Ishikawa (cell line): ENCODE measurements around the gene TFE3.

ENCODE experiments used
- CEBPB ChIP-seq: IDR thresholded peaks from 2 replicates; pipeline ENCODE4 v1.6.1; 2012
- CREB1 ChIP-seq: IDR thresholded peaks from 2 replicates; pipeline ENCODE4 v1.6.1; 2012; ENCODE audit warnings: low read depth
- EGR1 ChIP-seq: IDR thresholded peaks from 2 replicates; pipeline ENCODE4 v1.6.1; 2012
- EP300 ChIP-seq: IDR thresholded peaks from 2 replicates; pipeline ENCODE4 v1.6.1; 2012; ENCODE audit warnings: borderline replicate concordance
- FOXM1 ChIP-seq: IDR thresholded peaks from 2 replicates; pipeline ENCODE4 v1.6.1; 2012; ENCODE audit warnings: low read depth, borderline replicate concordance
- MAX ChIP-seq: IDR thresholded peaks from 2 replicates; pipeline ENCODE4 v1.6.1; 2012
- NFIC ChIP-seq: IDR thresholded peaks from 2 replicates; pipeline ENCODE4 v1.6.1; 2012
- RAD21 ChIP-seq: IDR thresholded peaks from 2 replicates; pipeline ENCODE4 v1.6.1; 2012; ENCODE audit warnings: low read depth
- REST ChIP-seq: IDR thresholded peaks from 2 replicates; pipeline ENCODE4 v1.6.1; 2012; ENCODE audit warnings: low read depth, mild to moderate bottlenecking
- TAF1 ChIP-seq: IDR thresholded peaks from 2 replicates; pipeline ENCODE4 v1.6.1; 2012; ENCODE audit warnings: low read depth, mild to moderate bottlenecking
- TCF12 ChIP-seq: IDR thresholded peaks from 2 replicates; pipeline ENCODE4 v1.6.1; 2012; ENCODE audit warnings: low read depth
- TEAD4 ChIP-seq: IDR thresholded peaks from 2 replicates; pipeline ENCODE4 v1.6.1; 2012
- YY1 ChIP-seq: IDR thresholded peaks from 2 replicates; pipeline ENCODE4 v1.6.1; 2012; ENCODE audit warnings: low read depth
- ZBTB7A ChIP-seq: IDR thresholded peaks from 2 replicates; pipeline ENCODE4 v1.6.1; 2012; ENCODE audit warnings: low read depth
- TF ChIP-seq, protein P1 (sequence below): IDR thresholded peaks from 2 replicates; pipeline ENCODE4 v1.6.1; 2012

The TFE3 gene

GRCh38 chrX:49071877-49072711, 28.9 kb upstream of the TFE3 start:
- TF ChIP-seq ZBTB7A = no peak

GRCh38 chrX:49070988-49071387, 27.8 kb upstream of the TFE3 start:
- no peak for TF ChIP-seq REST
- TF ChIP-seq, protein P1, sequence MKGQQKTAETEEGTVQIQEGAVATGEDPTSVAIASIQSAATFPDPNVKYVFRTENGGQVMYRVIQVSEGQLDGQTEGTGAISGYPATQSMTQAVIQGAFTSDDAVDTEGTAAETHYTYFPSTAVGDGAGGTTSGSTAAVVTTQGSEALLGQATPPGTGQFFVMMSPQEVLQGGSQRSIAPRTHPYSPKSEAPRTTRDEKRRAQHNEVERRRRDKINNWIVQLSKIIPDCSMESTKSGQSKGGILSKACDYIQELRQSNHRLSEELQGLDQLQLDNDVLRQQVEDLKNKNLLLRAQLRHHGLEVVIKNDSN = no peak

GRCh38 chrX:49069038-49069437, 25.9 kb upstream of the TFE3 start:
- TF ChIP-seq TEAD4 = no peak
- TF ChIP-seq, protein P1 = no peak
- TF ChIP-seq EP300 = no peak
- no peak for TF ChIP-seq CEBPB

- TF ChIP-seq FOXM1 = no peak
- TF ChIP-seq EP300 = no peak
- no peak for TF ChIP-seq TEAD4
- no peak for TF ChIP-seq MAX
- TF ChIP-seq YY1 = no peak
- no peak for TF ChIP-seq CREB1
- TF ChIP-seq ZBTB7A = no peak
- no peak for TF ChIP-seq NFIC
- no peak for TF ChIP-seq TCF12
- no peak for TF ChIP-seq EGR1
- TF ChIP-seq TAF1 = no peak
- TF ChIP-seq RAD21 = no peak
- TF ChIP-seq, protein P1 = no peak
- no peak for TF ChIP-seq CEBPB
- no peak for TF ChIP-seq REST
Observed at GRCh38 chrX:49067285-49068120, 24.3 kb upstream of the TFE3 start.

GRCh38 chrX:49066690-49067089, 23.5 kb upstream of the TFE3 start:
- TF ChIP-seq FOXM1 = no peak
- TF ChIP-seq TCF12 = no peak
- TF ChIP-seq RAD21 = no peak
- no peak for TF ChIP-seq MAX
- no peak for TF ChIP-seq EP300
- TF ChIP-seq CEBPB = no peak
- TF ChIP-seq REST = no peak
- no peak for TF ChIP-seq NFIC
- TF ChIP-seq YY1 = no peak
- no peak for TF ChIP-seq ZBTB7A
- TF ChIP-seq EGR1 = no peak
